HepG2 (cell line): ENCODE measurements around the gene ARAP3. TPM values are rescaled to one million over a fixed set of nuclear protein-coding genes. Genes with fewer than 3 reads are reported as not detected.

ENCODE experiments used
- ADNP ChIP-seq: sonication (generic); formaldehyde crosslinking; IDR thresholded peaks from 2 replicates; pipeline ENCODE4 v1.4.0; 2020; ENCODE audit warnings: missing genetic modification reagents
- DPF2 ChIP-seq: sonication (generic); formaldehyde crosslinking; IDR thresholded peaks from 2 replicates; pipeline ENCODE4 v1.4.0; 2020; ENCODE audit warnings: mild to moderate bottlenecking, low read depth, missing genetic modification reagents, borderline replicate concordance
- ELF1 ChIP-seq: sonication (generic); formaldehyde crosslinking; IDR thresholded peaks from 2 replicates; pipeline ENCODE4 v1.4.0; 2020; ENCODE audit warnings: missing genetic modification reagents
- HNRNPL ChIP-seq: fragments of 200-400 bp; formaldehyde crosslinking; IDR thresholded peaks from 2 replicates; pipeline ENCODE4 v1.6.1; 2017; ENCODE audit warnings: mild to moderate bottlenecking, low read depth, low read length
- JUNB ChIP-seq: sonication (generic); formaldehyde crosslinking; IDR thresholded peaks from 2 replicates; pipeline ENCODE4 v1.8.0; 2022; ENCODE audit warnings: missing genetic modification reagents, mild to moderate bottlenecking, borderline replicate concordance
- MED13 ChIP-seq: sonication (generic); formaldehyde crosslinking; IDR thresholded peaks from 2 replicates; pipeline ENCODE4 v1.5.0; 2020; ENCODE audit warnings: missing genetic modification reagents
- MIER3 ChIP-seq: IDR thresholded peaks from 2 replicates; pipeline ENCODE4 v1.6.1; 2016; ENCODE audit warnings: missing compliant biosample characterization, borderline replicate concordance
- MTA3 ChIP-seq: sonication (generic); formaldehyde crosslinking; IDR thresholded peaks from 2 replicates; pipeline ENCODE4 v1.4.0; 2020; ENCODE audit warnings: missing genetic modification reagents
- MXD3 ChIP-seq: IDR thresholded peaks from 2 replicates; pipeline ENCODE4 v1.6.1; 2016; ENCODE audit warnings: mild to moderate bottlenecking, missing biosample characterization, missing genetic modification reagents
- NR2C2 ChIP-seq: sonication (generic); formaldehyde crosslinking; IDR thresholded peaks from 2 replicates; pipeline ENCODE4 v1.4.0; 2020; ENCODE audit warnings: missing genetic modification reagents, mild to moderate bottlenecking, moderate library complexity, borderline replicate concordance
- SETDB1 ChIP-seq: sonication (generic); formaldehyde crosslinking; IDR thresholded peaks from 2 replicates; pipeline ENCODE4 v1.5.1; 2020; ENCODE audit warnings: missing genetic modification reagents, mild to moderate bottlenecking, borderline replicate concordance
- ZFP37 ChIP-seq: sonication (generic); formaldehyde crosslinking; IDR thresholded peaks from 2 replicates; pipeline ENCODE4 v1.4.0; 2020; ENCODE audit warnings: missing genetic modification reagents, borderline replicate concordance
- ZHX2 ChIP-seq, 2 experiments: sonication (generic) in 1 of 2; formaldehyde crosslinking in 1 of 2; IDR thresholded peaks; 2 replicates each; pipeline versions ENCODE4 v1.6.1 to v1.9.0; 2014 to 2022; ENCODE audit warnings: antibody characterized with exemption in 1 of 2, borderline replicate concordance in 1 of 2, inconsistent platforms in 1 of 2, low read depth in 1 of 2, missing genetic modification reagents in 1 of 2
- ZNF317 ChIP-seq: sonication (generic); formaldehyde crosslinking; IDR thresholded peaks from 2 replicates; pipeline ENCODE4 v1.5.0; 2020; ENCODE audit warnings: mild to moderate bottlenecking, missing genetic modification reagents
- ZNF609 ChIP-seq: sonication (generic); formaldehyde crosslinking; IDR thresholded peaks from 2 replicates; pipeline ENCODE4 v1.4.0; 2020; ENCODE audit warnings: mild to moderate bottlenecking, missing genetic modification reagents, borderline replicate concordance
- ZNF704 ChIP-seq: sonication (generic); formaldehyde crosslinking; IDR thresholded peaks from 2 replicates; pipeline ENCODE4 v1.8.1; 2023; ENCODE audit warnings: mild to moderate bottlenecking, inconsistent platforms, moderate library complexity, missing genetic modification reagents, borderline replicate concordance
- polyA plus RNA-seq, 8 experiments: library from polyadenylated mRNA; depleted of rRNA in 3 of 8; stranded (reverse) in 7 of 8; unstranded in 1 of 8; fragments of >200 nt; fragmentation: Illumina TruSeq in 4 of 8; extraction: Trizol in 4 of 8; gene quantifications; 2 replicates each; pipeline versions ENCODE4 v1.2.1 to v1.2.3, GENCODE V29; 2011 to 2016; ENCODE audit warnings: low read depth in 4 of 8, missing spikeins in 1 of 8, mixed read lengths in 1 of 8; ENCODE audit not compliant: insufficient read depth in 1 of 8
- total RNA-seq, 5 experiments: library from RNA; depleted of rRNA; stranded (reverse); fragments of >200 nt; fragmentation: Illumina TruSeq; extraction: Trizol; gene quantifications; 2 replicates each; pipeline ENCODE4 v1.2.3, GENCODE V29; 2016; ENCODE audit warnings: low read depth in 1 of 5

The ARAP3 gene
- total and polyA plus RNA-seq, 2 of the 13 experiments (the other 11 are each of a cell fraction or from before 2014, with no cell fraction given) = 0.25 TPM; not detected in 1

- TF ChIP-seq MXD3 (CRISPR knock-in tag) = no peak
- no peak for TF ChIP-seq MIER3 (CRISPR knock-in tag)
- no peak for TF ChIP-seq SETDB1 (CRISPR knock-in tag)
- TF ChIP-seq HNRNPL = 0 out of 2 replicates have a peak, but pooled peaks have one; percentile 6
- TF ChIP-seq ZHX2 (IDR thresholded peaks at IDR 0.05; ENCODE audit: low read depth) = no peak
- TF ChIP-seq ZHX2 (CRISPR knock-in tag; IDR thresholded peaks at IDR 0.05; ENCODE audit: borderline replicate concordance) = no peak
- 0 out of 2 replicates have a peak, but pooled peaks have one; percentile 16 for TF ChIP-seq MED13 (CRISPR knock-in tag)
- TF ChIP-seq NR2C2 (CRISPR knock-in tag) = no peak
- no peak for TF ChIP-seq DPF2 (CRISPR knock-in tag)
- TF ChIP-seq ADNP = no peak
- no peak for TF ChIP-seq ZNF317
- TF ChIP-seq ZNF609 = no peak
- 0 out of 2 replicates have a peak, but pooled peaks have one; percentile 15 for TF ChIP-seq ELF1 (CRISPR knock-in tag)
- no peak for TF ChIP-seq MTA3
- TF ChIP-seq JUNB (CRISPR knock-in tag) = no peak
- no peak for TF ChIP-seq ZFP37 (CRISPR knock-in tag)
- TF ChIP-seq ZNF704 (CRISPR knock-in tag) = peak; percentile 78; the same call in 1 of the 2 replicates
Measured at GRCh38 chr5:141637123-141637766, 44.8 kb downstream of the ARAP3 start (continued).
